B cell (primary cell): ENCODE data around the gene AXL. TPM values are rescaled to one million over a fixed set of nuclear protein-coding genes. Genes with fewer than 3 reads are reported as not detected.

Source experiments
- ATAC-seq: fragments of 200-7000 bp; cut with Tn5 transposase; one replicate; pipeline ENCODE4 v1.10.0; 2021; ENCODE audit warnings: low read depth, mild to moderate bottlenecking, moderate number of reproducible peaks, moderate library complexity
- CTCF ChIA-PET: fragments of 350-600 bp; sonication (Branson Sonifier 250); formaldehyde crosslinking; loops from one replicate; lab custom pipeline; 2021; ENCODE audit warnings: antibody characterized with exemption, inconsistent platforms; lab: Charles Lee
- POLR2A ChIA-PET: fragments of 350-600 bp; sonication (Branson Sonifier 250); formaldehyde crosslinking; loops from one replicate; lab custom pipeline; 2021; ENCODE audit warnings: antibody characterized with exemption; lab: Charles Lee
- DNase-seq: peaks from one replicate; pipeline ENCODE4 v3.0.0; 2013
- H2AFZ ChIP-seq: 2 replicates; pipeline ENCODE4 v1.6.1; 2012; ENCODE audit warnings: mild to moderate bottlenecking, low read depth, low read length; ENCODE audit not compliant: insufficient read depth, poor library complexity, severe bottlenecking
- H3K27ac ChIP-seq, 2 donors: 1 replicate in 1 of 2; 2 replicates in 1 of 2; pipeline ENCODE4 v1.5.1; 2012 to 2013; ENCODE audit warnings: low read length in 2 of 2, mild to moderate bottlenecking in 2 of 2, moderate library complexity in 1 of 2
- H3K27me3 ChIP-seq, 4 experiments: fragments of 200-600 bp in 1 of 4; sonication (generic) in 1 of 4; replicated peaks in 1 of 4; 1 replicate in 2 of 4; 2 replicates in 2 of 4; pipeline versions ENCODE4 v1.6.1 to v1.7.0; 2013 to 2016; ENCODE audit warnings: low read length in 3 of 4, mild to moderate bottlenecking in 2 of 4, mixed read lengths in 1 of 4, moderate library complexity in 1 of 4; ENCODE audit not compliant: insufficient read depth in 4 of 4, control insufficient read depth in 3 of 4; ENCODE audit errors: control extremely low read depth in 1 of 4
- H3K36me3 ChIP-seq, 2 experiments: replicated peaks in 1 of 2; 1 replicate in 1 of 2; 2 replicates in 1 of 2; pipeline versions ENCODE4 v1.6.1 to v1.7.1; 2013; ENCODE audit warnings: low read length in 1 of 2; ENCODE audit not compliant: insufficient read depth in 2 of 2, control insufficient read depth in 1 of 2; ENCODE audit errors: control extremely low read depth in 1 of 2, extremely low read depth in 1 of 2
- H3K4me1 ChIP-seq, 2 donors: fragments of 200-600 bp in 1 of 2; sonication (generic) in 1 of 2; 1 replicate in 1 of 2; 2 replicates in 1 of 2; pipeline versions ENCODE4 v1.5.1 to v1.6.1; 2013 to 2017; ENCODE audit warnings: low read length in 2 of 2; ENCODE audit not compliant: control insufficient read depth in 2 of 2, insufficient read depth in 2 of 2
- H3K4me2 ChIP-seq: replicated peaks from 2 replicates; pipeline ENCODE3; 2012; ENCODE audit warnings: mild to moderate bottlenecking, low read depth, low read length; ENCODE audit not compliant: poor library complexity, severe bottlenecking
- H3K4me3 ChIP-seq, 5 experiments: fragments of 200-600 bp in 1 of 5; sonication (generic) in 1 of 5; 1 replicate in 3 of 5; 2 replicates in 2 of 5; pipeline versions ENCODE4 v1.5.1 to v1.7.0; 2011 to 2016; ENCODE audit warnings: low read length in 4 of 5, mild to moderate bottlenecking in 4 of 5, low read depth in 2 of 5, control low read depth in 1 of 5, moderate library complexity in 1 of 5; ENCODE audit not compliant: insufficient read depth in 1 of 5; ENCODE audit errors: control extremely low read depth in 1 of 5, extremely low read depth in 1 of 5
- H3K79me2 ChIP-seq: fragments of 200-600 bp; sonication (generic); one replicate; pipeline ENCODE4 v1.6.0; 2016; ENCODE audit warnings: low read length; ENCODE audit not compliant: control insufficient read depth, insufficient read depth
- H3K9ac ChIP-seq: fragments of 200-600 bp; sonication (generic); 2 replicates; pipeline ENCODE4 v1.6.1; 2017; ENCODE audit warnings: mild to moderate bottlenecking, low read length, moderate library complexity
- H3K9me3 ChIP-seq, 3 donors: one replicate each; pipeline versions ENCODE4 v1.6.1 to v1.7.1; 2013; ENCODE audit warnings: low read length in 2 of 3; ENCODE audit not compliant: control insufficient read depth in 2 of 3, insufficient read depth in 1 of 3; ENCODE audit errors: control extremely low read depth in 1 of 3
- H4K20me1 ChIP-seq: 2 replicates; pipeline ENCODE4 v1.6.0; 2012; ENCODE audit warnings: mild to moderate bottlenecking, low read length; ENCODE audit not compliant: insufficient read depth, control insufficient read depth, poor library complexity, severe bottlenecking
- H3K27ac Mint-ChIP-seq: one replicate; pipeline ENCODE4 v1.8.0; 2021; ENCODE audit warnings: mixed read lengths
- H3K27me3 Mint-ChIP-seq: one replicate; pipeline ENCODE4 v1.8.0; 2021; ENCODE audit warnings: mixed read lengths
- H3K4me1 Mint-ChIP-seq: one replicate; pipeline ENCODE4 v1.8.0; 2021; ENCODE audit warnings: mixed read lengths
- H3K4me3 Mint-ChIP-seq: one replicate; pipeline ENCODE4 v1.8.0; 2021; ENCODE audit warnings: mixed read lengths
- H3K9me3 Mint-ChIP-seq: one replicate; pipeline ENCODE4 v1.8.0; 2022; ENCODE audit warnings: mixed read lengths; ENCODE audit not compliant: insufficient read depth
- EZH2 ChIP-seq: IDR thresholded peaks from 2 replicates; pipeline ENCODE4 v1.6.1; 2012; ENCODE audit warnings: borderline replicate concordance, low read depth, mild to moderate bottlenecking, moderate library complexity, low read length; ENCODE audit not compliant: insufficient read depth, poor library complexity, severe bottlenecking
- WGBS: methylation state at CpG from one replicate; pipeline ENCODE4 v1.1.5; 2013; ENCODE audit warnings: missing lambda C conversion rate; ENCODE audit not compliant: insufficient coverage; 5-methylcytosine and 5-hydroxymethylcytosine counted together
- intact Hi-C: fragments of 100-400 bp; cut with micrococcal nuclease; formaldehyde crosslinking; loops from one replicate; pipeline ENCODE4 v1.10.0; 2022
- polyA plus RNA-seq: library from polyadenylated mRNA; depleted of rRNA; stranded (reverse); fragments of >200 nt; gene quantifications from 2 replicates; pipeline ENCODE4 v1.2.3, GENCODE V29; 2012
- total RNA-seq, 2 donors: library from RNA; stranded (reverse); fragments of 120-200 nt in 1 of 2; gene quantifications; 1 replicate in 1 of 2; 2 replicates in 1 of 2; pipeline versions ENCODE4 v1.2.3 to v1.2.4, GENCODE V29; 2013 to 2022
- TF ChIP-seq, protein P1 (sequence below): fragments of 200-600 bp; IDR thresholded peaks from one replicate; pipeline ENCODE4 v1.8.0; 2022; ENCODE audit warnings: antibody characterized with exemption, mild to moderate bottlenecking

The AXL gene
- total and polyA plus RNA-seq, 2 donors (not counting 1 experiment from before 2014, with no cell fraction given), result not detected

DNA sequence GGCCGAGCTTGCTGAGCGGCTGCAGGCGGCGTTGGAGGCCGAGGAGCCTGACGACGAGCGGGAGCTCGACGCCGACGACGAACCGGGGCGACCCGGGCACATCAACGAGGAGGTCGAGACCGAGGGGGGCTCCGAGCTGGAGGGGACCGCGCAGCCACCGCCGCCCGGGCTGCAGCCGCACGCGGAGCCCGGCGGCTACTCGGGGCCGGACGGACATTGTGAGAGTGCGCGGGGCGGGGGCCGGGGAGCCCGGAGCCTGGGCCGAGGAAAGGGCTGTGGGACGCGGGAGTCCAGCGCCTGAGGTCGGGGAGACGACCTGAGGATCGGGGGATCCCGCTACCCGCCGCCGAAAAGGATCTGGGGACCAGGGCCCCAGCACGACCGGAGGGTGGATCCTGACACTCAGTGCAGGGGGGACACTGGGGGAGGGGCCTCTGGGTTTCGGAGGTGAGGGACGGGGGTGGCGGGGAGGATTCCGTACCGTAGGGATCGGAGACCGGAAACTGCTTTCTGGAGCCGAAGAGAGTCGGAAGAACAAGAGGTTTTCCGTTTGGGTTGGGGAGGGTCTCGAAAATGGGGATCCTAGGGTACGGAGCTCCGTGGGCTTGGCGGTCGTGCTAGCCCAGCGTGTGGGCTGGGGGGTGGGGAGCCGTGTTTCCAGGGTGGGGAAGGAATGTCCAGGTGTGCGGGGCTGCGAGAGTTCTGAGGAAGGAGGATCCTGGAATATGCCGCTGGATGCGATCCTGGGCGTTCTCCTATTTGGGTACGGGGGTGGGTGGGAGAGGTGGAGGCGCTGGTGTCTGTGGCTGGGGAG is 45.8 kb downstream of the AXL start:
- Mint-ChIP-seq H3K9me3 (no peaks in the 10 kb centered on the region), H3K4me3 (peak overlapping the region; percentile 98), H3K27me3 (no peaks in the 10 kb centered on the region), H3K4me1 (peaks cover 36% of the 10 kb centered on the region), H3K27ac (peak overlapping the region; percentile 100)
- Histone ChIP-seq H3K36me3 (peaks cover 0 to 30% of the 10 kb centered on the region in 2 experiments), H3K4me1 (peaks cover 24 to 38% of the 10 kb centered on the region in 2 donors), H3K4me2 (peak overlapping the region; percentile 95), H3K79me2 (peaks cover 55% of the 10 kb centered on the region), H4K20me1 (peaks cover 33% of the 10 kb centered on the region), H3K9me3 (no peaks in the 10 kb centered on the region), H3K27me3 (no peaks in the 10 kb centered on the region), H3K4me3 (peak overlapping the region; percentile 43 to 95 (median 87)), H2AFZ (peak overlapping the region; percentile 81), H3K9ac (peak overlapping the region; percentile 94), H3K27ac (peak overlapping the region; percentile 96 to 97)
- intact Hi-C loops, result loop anchor here (1.0 to 10.0 kb wide), 12 partner anchors 33 to 1922 kb away; partner anchors contain the start of genes ACTMAP, AKT2, BCKDHA and BLVRB
- TF ChIP-seq EZH2, result no peak
- TF ChIP-seq, protein P1, sequence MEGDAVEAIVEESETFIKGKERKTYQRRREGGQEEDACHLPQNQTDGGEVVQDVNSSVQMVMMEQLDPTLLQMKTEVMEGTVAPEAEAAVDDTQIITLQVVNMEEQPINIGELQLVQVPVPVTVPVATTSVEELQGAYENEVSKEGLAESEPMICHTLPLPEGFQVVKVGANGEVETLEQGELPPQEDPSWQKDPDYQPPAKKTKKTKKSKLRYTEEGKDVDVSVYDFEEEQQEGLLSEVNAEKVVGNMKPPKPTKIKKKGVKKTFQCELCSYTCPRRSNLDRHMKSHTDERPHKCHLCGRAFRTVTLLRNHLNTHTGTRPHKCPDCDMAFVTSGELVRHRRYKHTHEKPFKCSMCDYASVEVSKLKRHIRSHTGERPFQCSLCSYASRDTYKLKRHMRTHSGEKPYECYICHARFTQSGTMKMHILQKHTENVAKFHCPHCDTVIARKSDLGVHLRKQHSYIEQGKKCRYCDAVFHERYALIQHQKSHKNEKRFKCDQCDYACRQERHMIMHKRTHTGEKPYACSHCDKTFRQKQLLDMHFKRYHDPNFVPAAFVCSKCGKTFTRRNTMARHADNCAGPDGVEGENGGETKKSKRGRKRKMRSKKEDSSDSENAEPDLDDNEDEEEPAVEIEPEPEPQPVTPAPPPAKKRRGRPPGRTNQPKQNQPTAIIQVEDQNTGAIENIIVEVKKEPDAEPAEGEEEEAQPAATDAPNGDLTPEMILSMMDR, result no peak
- DNase-seq (no peak), ATAC-seq (no peak)
- CTCF ChIA-PET, result interaction anchor here (0.9 to 7.9 kb wide), 13 partner anchors 28 to 305 kb away, joined by 3 to 67 read pairs (median 7); partner anchors contain the start of genes B9D2 and CCDC97
- POLR2A ChIA-PET, result interaction anchor here (0.5 to 3.7 kb wide), 19 partner anchors 24 to 694 kb away, joined by 3 to 46 read pairs (median 5); partner anchors contain the start of genes B9D2, CCDC97, RAB4B and RPS19
- WGBS, result under 1% methylated on average over 75 of the region's 75 CpGs
